GM18951 (cell line): ENCODE results near the gene SLC47A1.

Source experiments
- POLR2A ChIP-seq: IDR thresholded peaks from 4 replicates; pipeline ENCODE4 v1.6.1; 2011; ENCODE audit warnings: mild to moderate bottlenecking; ENCODE audit not compliant: insufficient read length, insufficient read depth; ENCODE audit errors: extremely low read depth
- in situ Hi-C: fragments of 300-500 bp; cut with MboI; formaldehyde crosslinking; loops from one replicate; pipeline ENCODE4 v1.12.0; 2022; ENCODE audit warnings: low sequenced_read_pairs, mixed read lengths, inconsistent platforms; ENCODE audit not compliant: unreplicated experiment

SLC47A1 gene

GRCh38 chr17:19551591-19552148 is 18.0 kb downstream of the SLC47A1 start:
- in situ Hi-C loops = no loop called here

GRCh38 chr17:19553036-19553435 is 19.4 kb downstream of the SLC47A1 start:
- in situ Hi-C loops = no loop called here

More at GRCh38 chr17:19551591-19552148, 18.0 kb downstream of the SLC47A1 start:
- TF ChIP-seq POLR2A = no peak

GRCh38 chr17:19554393-19554792 is 20.7 kb downstream of the SLC47A1 start:
- in situ Hi-C loops = no loop called here
- TF ChIP-seq POLR2A = no peak

More at GRCh38 chr17:19553036-19553435, 19.4 kb downstream of the SLC47A1 start:
- TF ChIP-seq POLR2A = no peak

GRCh38 chr17:19555746-19556145 is 22.1 kb downstream of the SLC47A1 start:
- in situ Hi-C loops = no loop called here
- TF ChIP-seq POLR2A = no peak

GRCh38 chr17:19558946-19559345 is 25.3 kb downstream of the SLC47A1 start:
- TF ChIP-seq POLR2A = no peak
- in situ Hi-C loops = no loop called here

- TF ChIP-seq POLR2A = no peak
- in situ Hi-C loops = no loop called here
These were observed 28.2 kb downstream of the SLC47A1 start for GRCh38 chr17:19561697-19562318.

GRCh38 chr17:19565817-19566575 is 32.3 kb downstream of the SLC47A1 start:
- in situ Hi-C loops = no loop called here
- no peak for TF ChIP-seq POLR2A

- in situ Hi-C loops = no loop called here
- no peak for TF ChIP-seq POLR2A
These were observed 33.8 kb downstream of the SLC47A1 start for GRCh38 chr17:19567216-19568015.

GRCh38 chr17:19568016-19568350 is 34.3 kb downstream of the SLC47A1 start:
- in situ Hi-C loops = no loop called here
- no peak for TF ChIP-seq POLR2A

- no peak for TF ChIP-seq POLR2A
These were observed 36.3 kb downstream of the SLC47A1 start for GRCh38 chr17:19569785-19570543.

GRCh38 chr17:19570544-19571062 is 36.9 kb downstream of the SLC47A1 start:
- in situ Hi-C loops = no loop called here
- TF ChIP-seq POLR2A = no peak

More at GRCh38 chr17:19569785-19570543, 36.3 kb downstream of the SLC47A1 start:
- in situ Hi-C loops = no loop called here

- no peak for TF ChIP-seq POLR2A
- in situ Hi-C loops = no loop called here
These were observed 39.4 kb downstream of the SLC47A1 start for GRCh38 chr17:19573075-19573474.
